Common myeloid progenitor, CD34-positive (primary cell): ENCODE measurements around the gene LIPN.

Experiments
- CTCF ChIA-PET: fragments of 350-600 bp; sonication (Branson Sonifier 250); formaldehyde crosslinking; loops from one replicate; lab custom pipeline; 2021; ENCODE audit warnings: antibody characterized with exemption; lab: Charles Lee
- POLR2A ChIA-PET: fragments of 350-600 bp; sonication (Branson Sonifier 250); formaldehyde crosslinking; loops from one replicate; lab custom pipeline; 2021; ENCODE audit warnings: antibody characterized with exemption; lab: Charles Lee
- DNase-seq, 3 donors: peaks; one replicate each; pipeline versions ENCODE4 v3.0.0 to v3.0.0-alpha.2; 2013
- H3K27ac ChIP-seq, 2 experiments: 1 replicate in 1 of 2; 2 replicates in 1 of 2; pipeline ENCODE4 v1.7.0; 2013; ENCODE audit warnings: inconsistent platforms in 2 of 2, low read length in 2 of 2, mild to moderate bottlenecking in 2 of 2, low read depth in 1 of 2, moderate library complexity in 1 of 2; ENCODE audit not compliant: severe bottlenecking in 2 of 2, insufficient read depth in 1 of 2, poor library complexity in 1 of 2
- H3K27me3 ChIP-seq, 5 experiments: replicated peaks in 2 of 5; 1 replicate in 3 of 5; 2 replicates in 2 of 5; pipeline versions ENCODE4 v1.6.1 to v1.7.0; 2013; ENCODE audit warnings: low read length in 4 of 5, mild to moderate bottlenecking in 2 of 5, moderate library complexity in 2 of 5, inconsistent platforms in 1 of 5; ENCODE audit not compliant: insufficient read depth in 5 of 5, control insufficient read depth in 4 of 5
- H3K36me3 ChIP-seq, 4 experiments: 1 replicate in 2 of 4; 2 replicates in 2 of 4; pipeline versions ENCODE4 v1.6.1 to v1.7.0; 2013; ENCODE audit warnings: low read length in 3 of 4, control low read depth in 1 of 4, mild to moderate bottlenecking in 1 of 4; ENCODE audit not compliant: control insufficient read depth in 4 of 4, insufficient read depth in 4 of 4
- H3K4me1 ChIP-seq, 4 experiments: 1 replicate in 3 of 4; 2 replicates in 1 of 4; pipeline versions ENCODE4 v1.6.1 to v1.7.1; 2013; ENCODE audit warnings: low read length in 3 of 4, mild to moderate bottlenecking in 3 of 4, control low read depth in 1 of 4, inconsistent platforms in 1 of 4, moderate library complexity in 1 of 4; ENCODE audit not compliant: control insufficient read depth in 4 of 4, insufficient read depth in 4 of 4; ENCODE audit errors: control extremely low read depth in 1 of 4
- H3K4me3 ChIP-seq, 7 experiments: 1 replicate in 4 of 7; 2 replicates in 3 of 7; pipeline versions ENCODE4 v1.5.1 to v1.7.0; 2013; ENCODE audit warnings: mild to moderate bottlenecking in 7 of 7, low read length in 6 of 7, moderate library complexity in 6 of 7, inconsistent platforms in 2 of 7, low read depth in 2 of 7, control low read depth in 1 of 7; ENCODE audit not compliant: insufficient read depth in 4 of 7, control insufficient read depth in 1 of 7; ENCODE audit errors: extremely low read depth in 1 of 7
- H3K9me3 ChIP-seq, 5 experiments: 1 replicate in 4 of 5; 2 replicates in 1 of 5; pipeline versions ENCODE4 v1.6.1 to v1.7.1; 2013; ENCODE audit warnings: low read length in 4 of 5, mild to moderate bottlenecking in 2 of 5, inconsistent platforms in 1 of 5, low read depth in 1 of 5, moderate library complexity in 1 of 5; ENCODE audit not compliant: control insufficient read depth in 4 of 5, insufficient read depth in 2 of 5; ENCODE audit errors: control extremely low read depth in 1 of 5
- WGBS: methylation state at CpG from one replicate; pipeline ENCODE4 v1.1.5; 2013; ENCODE audit not compliant: insufficient coverage; 5-methylcytosine and 5-hydroxymethylcytosine counted together

The LIPN gene

DNA sequence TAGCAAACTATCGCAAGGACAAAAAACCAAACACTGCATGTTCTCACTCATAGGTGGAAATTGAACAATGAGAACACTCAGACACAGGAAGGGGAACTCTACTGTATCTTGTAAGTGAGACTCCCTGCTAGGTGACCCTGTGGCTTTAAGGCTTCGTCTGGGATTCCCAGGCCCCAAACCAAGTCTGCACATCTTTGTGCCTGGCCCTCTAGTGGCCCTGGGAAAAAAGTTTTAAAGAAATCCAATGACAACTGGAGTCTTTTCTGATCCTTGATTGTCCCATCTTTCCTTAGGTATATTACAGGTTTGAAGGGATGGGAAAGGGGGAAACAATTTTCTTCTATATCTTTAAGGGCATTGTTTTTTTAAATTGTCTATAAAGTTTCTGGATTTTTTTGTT is 32.1 kb downstream of the LIPN start:
- H3K27me3 ChIP-seq, result no peaks in the 10 kb centered on the region
- H3K4me3 ChIP-seq, result no peak overlapping the region
- 100% methylated on average over 1 of the region's 2 CpGs for WGBS
- H3K36me3 ChIP-seq, result no peaks in the 10 kb centered on the region
- H3K4me1 ChIP-seq, result peaks cover 0 to 11% (median 0%) of the 10 kb centered on the region in 4 experiments
- peak; percentile 20 to 48 (median 28) for DNase-seq
- ChIA-PET POLR2A (no interaction called here), CTCF (interaction anchor here (1.0 to 2.6 kb wide), 5 partner anchors 8 to 105 kb away, joined by 3 to 17 read pairs (median 4); no protein-coding TSS in a partner anchor)
- no peaks in the 10 kb centered on the region for H3K9me3 ChIP-seq
- H3K27ac ChIP-seq, result no peak overlapping the region

DNA sequence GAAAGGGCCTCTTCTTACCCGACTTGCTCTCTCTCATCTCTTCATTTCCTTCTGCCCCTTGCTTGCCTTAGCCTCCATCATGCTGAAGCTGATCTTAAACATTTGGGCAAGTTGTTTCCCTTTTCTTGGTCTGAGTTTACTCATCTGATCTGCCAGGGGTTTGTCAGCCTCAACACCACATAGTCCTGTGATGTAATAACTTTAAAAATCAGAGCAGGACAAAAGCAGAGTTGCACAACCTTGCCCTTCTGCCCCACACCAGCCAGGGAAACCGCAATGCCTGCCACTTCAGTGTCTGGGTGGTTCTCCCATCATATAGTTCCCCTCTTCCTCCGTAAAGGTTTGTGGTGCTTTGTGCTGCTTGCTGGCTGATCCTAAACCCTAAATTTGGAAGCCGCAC is 32.8 kb downstream of the LIPN start:
- POLR2A ChIA-PET, result no interaction called here
- Histone ChIP-seq H3K4me3 (no peak overlapping the region), H3K27me3 (no peaks in the 10 kb centered on the region), H3K27ac (no peak overlapping the region), H3K36me3 (no peaks in the 10 kb centered on the region), H3K4me1 (peaks cover 0 to 11% (median 0%) of the 10 kb centered on the region in 4 experiments), H3K9me3 (no peaks in the 10 kb centered on the region)
- WGBS, result 90% methylated on average over 3 of the region's 4 CpGs
- CTCF ChIA-PET, result interaction anchor here (1.2 to 2.6 kb wide), 3 partner anchors 8 to 106 kb away, joined by 4 to 17 read pairs (median 8); no protein-coding TSS in a partner anchor
- DNase-seq, result peak in 2 of 3 donors; percentile 51 to 58

DNA sequence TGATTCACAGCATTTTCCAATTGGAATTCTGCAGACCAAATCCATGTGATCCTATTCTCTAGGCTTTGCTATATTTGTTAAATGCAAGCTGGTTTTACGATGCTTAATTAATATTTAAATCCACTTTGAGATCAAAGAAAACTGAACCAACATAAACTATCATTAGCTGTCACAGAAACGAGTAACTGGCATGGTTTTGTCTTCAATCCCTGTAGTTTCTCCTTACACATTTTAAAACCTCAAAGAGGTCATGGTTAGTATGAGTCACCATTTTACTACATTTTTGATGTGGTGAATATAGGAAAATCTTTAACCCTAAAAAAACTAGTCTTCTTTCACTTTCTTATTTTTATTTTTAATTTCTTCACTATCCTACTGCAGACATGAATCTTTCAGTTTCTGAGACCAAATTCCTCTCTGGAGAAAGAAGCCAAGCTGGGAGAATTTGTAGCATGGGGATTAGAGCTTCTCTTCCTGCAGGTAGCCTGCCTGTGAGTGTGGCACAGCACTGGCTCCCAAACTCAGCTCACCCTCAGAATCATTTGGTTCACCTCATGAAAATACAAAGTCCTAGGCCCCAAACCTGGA is 34.0 kb downstream of the LIPN start:
- H3K27me3 ChIP-seq, result no peaks in the 10 kb centered on the region
- no peak overlapping the region for H3K4me3 ChIP-seq
- DNase-seq, result peak; percentile 17 to 68 (median 66)
- no peaks in the 10 kb centered on the region for H3K36me3 ChIP-seq
- H3K4me1 ChIP-seq, result peaks cover 0 to 11% (median 0%) of the 10 kb centered on the region in 4 experiments
- H3K27ac ChIP-seq, result no peak overlapping the region
- POLR2A ChIA-PET, result interaction anchor here (0.6 kb wide), 1 partner anchor 10 kb away, joined by 5 read pairs; no protein-coding TSS in a partner anchor
- CTCF ChIA-PET, result interaction anchor here (0.6 to 0.9 kb wide), 2 partner anchors 15 to 33 kb away, joined by 3 read pairs; no protein-coding TSS in a partner anchor
- no peaks in the 10 kb centered on the region for H3K9me3 ChIP-seq
- no CpG with 5 or more reads among the region's 2 CpGs for WGBS

DNA sequence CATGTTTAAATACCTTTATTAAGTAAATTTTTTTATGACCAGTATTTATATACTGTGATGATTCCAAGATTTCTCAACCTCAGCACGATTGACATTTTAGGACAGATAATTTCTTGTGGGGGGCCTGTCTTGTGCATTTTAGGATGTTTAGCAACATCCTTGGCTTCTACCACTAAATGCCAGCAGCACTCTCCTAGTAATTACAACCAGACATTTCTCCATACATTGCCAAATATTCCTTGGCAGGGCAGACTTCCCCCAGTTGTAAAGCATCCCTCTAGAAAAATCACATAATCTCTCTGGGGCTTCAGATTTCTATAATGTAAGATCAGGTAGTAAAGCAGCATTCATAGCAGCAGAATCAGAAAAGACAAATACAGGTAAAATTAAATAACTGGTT is 34.9 kb downstream of the LIPN start:
- Histone ChIP-seq H3K27ac (no peak overlapping the region), H3K9me3 (no peaks in the 10 kb centered on the region), H3K4me3 (no peak overlapping the region), H3K4me1 (peaks cover 0 to 11% (median 0%) of the 10 kb centered on the region in 4 experiments), H3K27me3 (no peaks in the 10 kb centered on the region), H3K36me3 (no peaks in the 10 kb centered on the region)
- DNase-seq, result no peak
- WGBS, result no CpG with 5 or more reads among the region's 1 CpG
- POLR2A ChIA-PET, result no interaction called here
- CTCF ChIA-PET, result interaction anchor here (0.7 kb wide), 1 partner anchor 17 kb away, joined by 3 read pairs; no protein-coding TSS in a partner anchor

DNA sequence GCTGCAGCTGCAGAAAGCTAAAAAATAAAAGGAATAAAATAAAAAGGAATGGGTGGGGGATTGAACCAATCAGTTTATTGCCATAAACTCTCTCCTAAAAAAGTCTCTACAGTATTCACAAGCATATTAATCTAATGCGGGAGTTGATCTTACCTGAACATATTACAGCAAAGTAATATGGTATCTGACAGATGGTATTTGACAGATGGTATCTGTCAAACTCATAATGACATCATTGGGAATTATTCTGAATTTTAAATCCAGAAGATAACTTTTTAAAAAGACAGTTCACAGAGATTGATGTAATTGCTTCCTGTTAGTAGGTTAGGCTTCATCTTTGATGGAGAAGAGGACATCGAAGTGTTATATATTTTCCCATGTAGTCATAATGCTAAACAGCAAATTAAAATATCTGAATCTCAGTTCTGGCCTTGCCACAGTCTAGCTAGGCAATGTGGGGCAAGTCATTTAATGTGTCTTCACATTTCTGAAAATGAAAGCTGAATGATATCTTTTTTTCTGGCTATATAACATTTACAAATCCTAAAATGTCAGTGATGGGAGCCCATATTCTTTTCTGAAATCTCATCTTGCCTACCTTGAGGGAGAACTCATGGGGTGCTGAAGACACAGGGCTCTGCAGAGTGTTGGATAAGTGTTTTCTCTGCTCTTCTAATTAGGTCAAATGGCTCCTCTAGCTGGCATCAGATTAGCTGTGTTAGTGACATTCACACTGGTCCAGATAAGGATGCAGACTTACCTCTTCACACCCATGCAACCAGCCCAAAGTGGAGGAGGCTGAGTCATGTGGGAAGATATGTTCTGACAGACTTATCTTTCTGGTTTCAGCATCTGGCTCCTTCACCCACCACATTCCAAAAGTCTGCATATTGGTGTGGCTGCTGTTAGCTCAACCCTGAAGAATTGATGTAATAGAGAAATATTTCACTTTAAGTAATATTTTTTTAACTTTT is 40.6 kb downstream of the LIPN start:
- peak in 2 of 3 donors; percentile 24 to 25 for DNase-seq
- no CpG with 5 or more reads among the region's 2 CpGs for WGBS
- Histone ChIP-seq H3K27ac (no peak overlapping the region), H3K4me3 (no peak overlapping the region), H3K36me3 (no peaks in the 10 kb centered on the region), H3K27me3 (no peaks in the 10 kb centered on the region), H3K9me3 (no peaks in the 10 kb centered on the region), H3K4me1 (peaks cover 0 to 8% (median under 1%) of the 10 kb centered on the region in 4 experiments)
- ChIA-PET POLR2A (interaction anchor here (0.6 kb wide), 1 partner anchor 373 kb away, joined by 5 read pairs; no protein-coding TSS in a partner anchor), CTCF (interaction anchor here (1.3 to 1.8 kb wide), 3 partner anchors 9 to 11 kb away, joined by 5 to 8 read pairs (median 7); no protein-coding TSS in a partner anchor)

DNA sequence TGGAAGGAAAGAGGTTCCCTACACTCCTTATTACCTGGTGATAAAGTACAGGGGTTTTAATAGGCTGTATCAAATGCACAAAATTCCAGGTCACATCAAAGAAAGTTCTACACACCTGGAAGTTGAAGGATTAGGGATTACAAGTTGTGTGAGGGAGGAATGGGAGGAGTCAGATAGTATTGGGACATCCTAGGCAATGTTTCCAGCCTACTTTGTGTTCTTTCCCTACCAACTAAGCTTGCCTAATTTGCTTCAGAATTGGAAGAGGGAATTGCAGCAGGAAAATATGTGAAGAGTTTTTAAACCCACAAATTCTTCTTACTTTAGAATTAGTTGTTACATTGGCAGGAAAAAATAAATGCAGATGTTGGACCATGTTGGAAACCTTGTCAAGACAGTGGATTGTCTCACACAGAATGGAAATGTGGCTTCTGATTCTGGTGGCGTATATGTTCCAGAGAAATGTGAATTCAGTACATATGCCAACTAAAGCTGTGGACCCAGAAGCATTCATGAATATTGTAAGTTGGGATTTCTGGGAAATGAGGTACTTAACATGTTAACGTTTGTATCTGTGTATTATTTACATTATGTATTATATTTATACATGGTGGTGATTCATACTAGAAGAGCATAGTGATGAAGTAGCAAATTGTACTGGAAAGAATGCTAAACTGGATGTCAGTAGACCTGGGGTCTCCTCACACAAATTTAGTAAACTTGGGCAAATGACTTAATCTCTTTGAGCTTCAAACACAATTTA is 42.9 kb downstream of the LIPN start, which contains the start of gene LIPM:
Gene LIPM, plus strand, starts transcription at position 208 of the 763 bp plus-strand sequence. Its CDS starts 167 bp downstream, at position 375.
- Histone ChIP-seq H3K4me3 (no peak within 1 kb of the TSS), H3K27me3 (no peaks in the 10 kb centered on the region), H3K4me1 (peaks cover 4 to 16% (median 7%) of the 10 kb centered on the region in 4 experiments), H3K9me3 (no peaks in the 10 kb centered on the region), H3K27ac (no peak within 1 kb of the TSS), H3K36me3 (no peaks in the 10 kb centered on the region)
- POLR2A ChIA-PET, result interaction anchor here (0.6 kb wide), 1 partner anchor 258 kb away, joined by 4 read pairs; no protein-coding TSS in a partner anchor
- CTCF ChIA-PET, result interaction anchor here (1.5 kb wide), 1 partner anchor 109 kb away, joined by 3 read pairs; no protein-coding TSS in a partner anchor
- 89% methylated on average over 1 of the region's 2 CpGs for WGBS
- no peak for DNase-seq
